ENCODE measurements around the gene CDK13. TPM values are rescaled to one million over a fixed set of nuclear protein-coding genes. Genes with fewer than 3 reads are reported as not detected.
A peak's percentile ranks its signal among the peaks of the same experiment; 100 is the strongest.

Gene CDK13
- total RNA-seq, 2 donors from 2014 or later: 34.7 to 37.7 TPM

DNA sequence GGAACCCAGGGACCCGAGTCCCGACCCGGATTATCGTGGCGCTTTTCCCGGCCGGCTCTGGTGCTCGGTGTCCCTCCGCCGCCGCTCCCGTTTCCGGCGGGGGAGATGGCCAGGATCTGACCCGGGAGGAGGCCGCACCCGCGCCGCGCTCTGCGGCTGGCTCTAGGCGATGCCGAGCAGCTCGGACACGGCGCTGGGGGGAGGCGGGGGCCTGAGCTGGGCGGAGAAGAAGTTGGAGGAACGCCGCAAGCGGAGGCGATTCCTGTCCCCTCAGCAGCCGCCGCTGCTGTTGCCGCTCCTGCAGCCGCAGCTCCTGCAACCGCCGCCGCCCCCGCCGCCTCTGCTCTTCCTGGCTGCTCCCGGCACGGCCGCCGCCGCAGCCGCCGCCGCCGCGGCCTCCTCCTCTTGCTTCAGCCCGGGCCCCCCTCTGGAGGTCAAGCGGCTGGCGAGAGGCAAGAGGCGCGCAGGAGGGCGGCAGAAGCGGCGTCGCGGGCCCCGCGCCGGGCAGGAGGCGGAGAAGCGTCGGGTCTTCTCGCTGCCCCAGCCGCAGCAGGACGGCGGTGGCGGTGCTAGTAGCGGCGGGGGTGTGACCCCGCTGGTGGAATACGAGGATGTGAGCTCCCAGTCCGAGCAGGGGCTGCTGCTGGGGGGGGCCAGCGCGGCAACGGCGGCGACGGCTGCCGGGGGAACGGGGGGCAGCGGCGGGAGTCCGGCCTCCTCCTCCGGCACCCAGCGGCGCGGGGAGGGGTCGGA lies 593 bp downstream of the CDK13 start:
- H3K4me1 ChIP-seq: peaks cover 0 to 35% of the 10 kb centered on the region in 2 donors
- H3K4me3 ChIP-seq: peak overlapping the region; percentile 91 to 94
- H3K9me3 ChIP-seq: no peaks in the 10 kb centered on the region
- H3K27ac ChIP-seq: peak overlapping the region; percentile 95 to 99
- no peaks in the 10 kb centered on the region for H3K27me3 ChIP-seq
- H3K36me3 ChIP-seq: no peaks in the 10 kb centered on the region
- no peak for DNase-seq (ENCODE audit: low spot score)
- TF ChIP-seq CTCF (IDR thresholded peaks at IDR 0.05): no peak

DNA sequence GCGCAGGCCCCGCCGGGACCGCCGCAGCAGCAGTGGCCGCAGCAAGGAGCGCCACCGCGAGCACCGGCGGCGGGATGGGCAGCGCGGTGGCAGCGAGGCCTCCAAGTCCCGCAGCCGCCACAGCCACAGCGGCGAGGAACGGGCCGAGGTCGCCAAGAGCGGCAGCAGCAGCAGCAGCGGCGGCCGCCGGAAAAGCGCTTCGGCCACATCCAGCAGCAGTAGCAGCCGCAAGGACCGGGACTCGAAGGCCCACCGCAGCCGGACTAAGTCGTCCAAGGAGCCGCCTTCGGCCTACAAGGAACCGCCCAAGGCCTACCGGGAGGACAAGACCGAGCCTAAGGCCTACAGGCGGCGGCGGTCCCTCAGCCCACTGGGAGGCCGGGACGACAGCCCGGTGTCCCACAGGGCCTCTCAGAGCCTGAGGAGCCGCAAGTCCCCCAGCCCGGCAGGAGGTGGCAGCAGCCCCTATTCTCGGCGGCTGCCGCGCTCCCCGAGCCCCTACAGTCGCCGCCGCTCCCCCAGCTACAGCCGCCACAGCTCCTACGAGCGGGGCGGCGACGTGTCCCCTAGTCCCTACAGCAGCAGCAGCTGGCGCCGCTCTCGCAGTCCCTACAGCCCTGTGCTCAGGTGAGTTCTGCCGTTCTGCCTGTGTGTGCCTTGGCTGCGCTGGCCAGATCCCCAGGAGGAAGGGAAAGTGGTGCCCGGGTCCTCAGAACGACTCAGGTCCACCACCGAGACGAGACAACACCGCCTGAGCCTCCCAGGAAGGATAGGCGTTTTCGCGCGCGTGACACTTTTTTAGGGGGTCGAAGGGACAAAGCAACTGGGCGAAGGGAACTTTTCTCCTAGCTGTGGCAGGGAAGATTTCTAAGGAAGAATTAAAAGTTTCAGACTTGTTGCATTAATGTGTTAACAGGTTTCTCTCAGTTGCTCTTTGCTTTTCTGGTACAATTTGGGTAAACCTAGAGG lies 1.5 kb downstream of the CDK13 start:
- peak in 1 of 2 donors; percentile 69 for TF ChIP-seq CTCF (IDR thresholded peaks at IDR 0.05)
- H3K27ac ChIP-seq: peak overlapping the region; percentile 95 to 99
- DNase-seq (ENCODE audit: low spot score): peak; percentile 61
- H3K9me3 ChIP-seq: no peaks in the 10 kb centered on the region
- peaks cover 0 to 43% of the 10 kb centered on the region in 2 donors for H3K4me1 ChIP-seq
- H3K4me3 ChIP-seq: peak overlapping the region; percentile 91 to 94
- no peaks in the 10 kb centered on the region for H3K27me3 ChIP-seq
- no peaks in the 10 kb centered on the region for H3K36me3 ChIP-seq

- Histone ChIP-seq H3K4me1 (peaks cover 0 to 52% of the 10 kb centered on the region in 2 donors), H3K27ac (peak overlapping the region in 1 of 2 donors; percentile 99)
Measured at GRCh38 chr7:39952374-39952773, 2.3 kb downstream of the CDK13 start.

DNA sequence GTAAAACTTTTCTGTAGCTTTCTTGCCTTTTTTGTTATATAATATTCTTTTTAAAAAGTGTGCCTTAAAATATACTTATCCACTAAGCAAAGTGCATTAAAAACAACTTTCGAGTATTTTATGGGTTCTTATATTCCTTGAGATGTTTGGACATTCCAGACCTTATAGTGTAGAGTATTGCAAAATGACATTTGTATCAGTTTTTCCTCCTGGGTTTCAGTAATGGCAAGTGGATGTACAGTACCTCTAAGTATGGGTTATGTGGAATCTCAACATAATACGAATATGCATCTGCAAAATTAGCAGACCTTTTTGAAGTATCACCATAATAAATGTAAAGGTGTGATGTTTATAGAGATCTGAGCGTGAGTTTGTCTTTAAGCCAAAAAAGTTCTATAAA lies 2.7 kb downstream of the CDK13 start:
- Histone ChIP-seq H3K9me3 (no peaks in the 10 kb centered on the region), H3K4me3 (peak overlapping the region; percentile 91 to 94), H3K27me3 (no peaks in the 10 kb centered on the region), H3K4me1 (peaks cover 0 to 55% of the 10 kb centered on the region in 2 donors), H3K36me3 (no peaks in the 10 kb centered on the region), H3K27ac (no peak overlapping the region)
- TF ChIP-seq CTCF (IDR thresholded peaks at IDR 0.05): no peak
- DNase-seq (ENCODE audit: low spot score): no peak

More at GRCh38 chr7:39952374-39952773, 2.3 kb downstream of the CDK13 start:
- no peaks in the 10 kb centered on the region for H3K36me3 ChIP-seq
- no peaks in the 10 kb centered on the region for H3K27me3 ChIP-seq
- TF ChIP-seq CTCF (IDR thresholded peaks at IDR 0.05): no peak
- no peaks in the 10 kb centered on the region for H3K9me3 ChIP-seq
- H3K4me3 ChIP-seq: peak overlapping the region; percentile 91 to 94
- DNase-seq (ENCODE audit: low spot score): no peak

DNA sequence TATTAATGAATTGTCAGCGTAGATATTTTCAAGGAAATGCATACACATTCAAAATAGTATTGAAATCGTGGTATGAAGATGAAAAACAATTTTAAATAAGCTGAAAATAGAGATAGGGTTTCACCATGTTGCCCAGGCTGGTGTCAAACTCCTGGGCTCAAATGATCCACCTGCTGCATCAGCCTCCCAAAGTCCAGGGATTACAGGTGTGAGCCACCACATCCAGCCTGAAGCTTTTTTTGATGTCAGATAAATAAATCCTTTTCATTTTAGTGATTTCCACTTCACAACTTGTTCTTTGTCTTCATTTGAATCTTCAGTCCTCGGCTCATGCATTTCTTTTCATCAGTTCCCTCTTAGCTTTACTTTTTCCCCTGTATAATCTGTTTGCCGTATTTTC lies 4.6 kb downstream of the CDK13 start:
- Histone ChIP-seq H3K27me3 (no peaks in the 10 kb centered on the region), H3K36me3 (no peaks in the 10 kb centered on the region), H3K27ac (no peak overlapping the region), H3K9me3 (no peaks in the 10 kb centered on the region), H3K4me1 (peaks cover 0 to 58% of the 10 kb centered on the region in 2 donors), H3K4me3 (no peak overlapping the region)
- DNase-seq (ENCODE audit: low spot score): no peak
- no peak for TF ChIP-seq CTCF (IDR thresholded peaks at IDR 0.05)
